HG03095 (cell line): Measurements from ENCODE around the gene ZBTB16.

Experiments used
- ATAC-seq: cut with Tn5 transposase; IDR thresholded peaks from one replicate; pipeline ENCODE4 v1.9.1; 2021; ENCODE audit warnings: moderate library complexity; ENCODE audit not compliant: unreplicated experiment

ZBTB16 gene

GRCh38 chr11:114230031-114230704, 170.7 kb downstream of the ZBTB16 start:
- no peak for ATAC-seq

GRCh38 chr11:114232400-114233059, 173.0 kb downstream of the ZBTB16 start:
- ATAC-seq = no peak

- no peak for ATAC-seq
These were observed 174.2 kb downstream of the ZBTB16 start for GRCh38 chr11:114233755-114234154.

- no peak for ATAC-seq
These were observed 177.3 kb downstream of the ZBTB16 start for GRCh38 chr11:114236829-114237228.

- no peak for ATAC-seq
These were observed 178.1 kb downstream of the ZBTB16 start for GRCh38 chr11:114237321-114238280.

DNA sequence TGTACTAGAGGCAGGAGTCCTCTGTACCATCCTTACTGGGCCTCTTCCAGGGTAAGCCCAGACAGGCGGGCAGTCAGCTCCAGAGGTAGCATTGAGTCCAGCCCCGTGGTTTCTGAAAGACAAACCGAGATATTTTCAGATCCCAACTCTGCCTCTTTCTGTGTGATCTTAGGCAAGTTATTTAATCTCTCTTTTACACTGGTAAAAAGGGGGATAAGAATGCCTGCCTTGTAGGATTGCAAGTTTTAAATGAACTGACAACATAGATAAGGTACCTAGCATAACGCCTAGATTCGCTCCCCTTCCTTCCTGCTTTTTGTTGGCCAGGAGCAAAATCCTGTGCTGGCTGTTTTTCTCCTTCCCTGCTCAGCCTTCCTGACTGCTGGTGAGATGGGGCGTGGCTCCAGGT, 180.2 kb downstream of the ZBTB16 start:
- no peak for ATAC-seq

DNA sequence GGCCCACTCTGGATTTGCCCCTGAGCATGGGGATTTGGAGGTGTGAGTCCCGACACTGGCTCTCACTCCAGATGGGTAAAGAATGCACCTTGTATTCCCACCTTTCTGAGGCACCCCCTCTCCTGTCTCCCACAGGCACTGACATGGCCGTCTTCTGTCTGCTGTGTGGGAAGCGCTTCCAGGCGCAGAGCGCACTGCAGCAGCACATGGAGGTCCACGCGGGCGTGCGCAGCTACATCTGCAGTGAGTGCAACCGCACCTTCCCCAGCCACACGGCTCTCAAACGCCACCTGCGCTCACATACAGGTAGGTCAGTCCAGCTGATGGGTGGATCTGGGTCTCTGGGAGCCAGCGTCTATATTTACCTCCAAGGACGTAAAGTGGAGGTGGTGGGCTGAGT, 182.5 kb downstream of the ZBTB16 start:
- ATAC-seq = no peak

GRCh38 chr11:114243461-114244372, 184.2 kb downstream of the ZBTB16 start:
- ATAC-seq = no peak

- no peak for ATAC-seq
These were observed 185.3 kb downstream of the ZBTB16 start for GRCh38 chr11:114244726-114245394.

DNA sequence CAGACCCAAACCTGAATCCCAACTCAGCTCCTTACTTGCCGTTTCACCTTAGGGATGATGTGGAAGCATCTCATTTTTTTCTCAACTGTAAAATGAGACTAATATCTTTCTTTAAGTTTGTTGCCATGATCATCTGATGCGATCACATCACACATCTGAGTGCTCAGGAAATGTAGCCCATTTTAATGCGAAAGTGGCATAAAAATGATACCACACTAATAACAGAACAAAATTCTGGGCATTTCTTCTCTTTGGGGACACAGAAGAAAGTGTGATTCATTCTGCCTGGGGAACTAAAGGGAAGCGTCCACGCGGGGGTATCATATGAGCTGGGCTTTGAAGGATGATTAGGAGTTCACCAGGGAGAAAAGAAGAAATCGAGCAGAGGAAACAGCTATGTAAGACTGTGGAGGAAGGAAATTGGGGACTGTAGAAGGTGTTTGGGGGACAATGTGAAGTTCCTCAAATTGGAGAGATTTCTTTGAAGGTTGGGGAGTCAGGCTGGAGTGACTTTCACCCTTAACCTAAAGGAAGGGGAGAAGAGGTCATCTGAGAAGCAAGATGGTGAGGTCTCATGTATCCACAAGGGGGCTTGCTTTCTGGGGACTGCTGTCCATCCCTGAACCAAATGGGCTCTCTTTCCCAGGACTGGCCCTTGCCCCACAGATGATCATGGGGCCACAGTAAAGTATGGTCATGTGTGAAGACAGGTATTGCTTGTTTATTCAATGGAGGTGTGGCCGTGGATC, 187.0 kb downstream of the ZBTB16 start:
- ATAC-seq = no peak

GRCh38 chr11:114247070-114247789, 187.7 kb downstream of the ZBTB16 start:
- ATAC-seq = no peak

- ATAC-seq = no peak
These were observed 190.7 kb downstream of the ZBTB16 start for GRCh38 chr11:114250180-114250579.

DNA sequence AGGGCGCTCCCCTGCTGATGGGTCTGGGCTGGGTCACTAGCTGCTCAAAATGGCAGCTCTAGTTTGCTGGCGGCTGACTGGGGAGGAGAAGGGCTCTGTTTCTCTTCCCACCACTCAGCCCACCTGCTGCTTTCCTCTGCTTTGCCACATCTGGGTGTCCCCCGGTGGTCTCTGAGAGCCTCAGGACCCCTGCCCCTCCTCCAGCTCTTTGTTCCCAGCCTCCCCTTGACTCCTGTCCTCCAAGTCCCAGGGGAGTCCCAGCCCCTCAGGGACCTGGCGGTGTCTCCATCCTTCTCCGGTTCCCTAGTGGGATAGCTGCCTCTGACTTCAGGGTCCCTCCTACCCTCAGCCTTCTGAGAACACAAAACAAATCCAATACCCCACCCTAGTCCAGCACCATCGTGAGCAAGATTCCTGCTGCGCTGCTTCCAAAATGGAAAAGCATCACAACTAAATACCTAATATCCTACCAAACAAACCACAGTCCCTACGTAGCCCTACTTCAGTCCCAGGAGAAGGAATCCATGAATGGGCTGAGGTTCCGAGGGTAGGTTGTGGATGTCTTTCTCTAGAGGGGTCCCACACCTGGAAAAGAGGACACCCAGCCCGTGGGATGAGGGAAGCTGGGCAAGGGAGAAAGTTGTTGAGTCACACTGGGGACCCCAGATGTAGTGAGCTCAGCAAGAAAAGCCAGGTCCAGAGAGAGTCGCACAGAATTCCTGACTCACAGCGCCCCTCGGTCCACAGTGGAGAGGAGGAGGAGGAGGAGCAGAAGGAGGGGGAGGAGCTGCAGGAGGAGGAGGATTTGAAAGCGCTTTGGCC, 191.7 kb downstream of the ZBTB16 start:
- ATAC-seq = no peak

DNA sequence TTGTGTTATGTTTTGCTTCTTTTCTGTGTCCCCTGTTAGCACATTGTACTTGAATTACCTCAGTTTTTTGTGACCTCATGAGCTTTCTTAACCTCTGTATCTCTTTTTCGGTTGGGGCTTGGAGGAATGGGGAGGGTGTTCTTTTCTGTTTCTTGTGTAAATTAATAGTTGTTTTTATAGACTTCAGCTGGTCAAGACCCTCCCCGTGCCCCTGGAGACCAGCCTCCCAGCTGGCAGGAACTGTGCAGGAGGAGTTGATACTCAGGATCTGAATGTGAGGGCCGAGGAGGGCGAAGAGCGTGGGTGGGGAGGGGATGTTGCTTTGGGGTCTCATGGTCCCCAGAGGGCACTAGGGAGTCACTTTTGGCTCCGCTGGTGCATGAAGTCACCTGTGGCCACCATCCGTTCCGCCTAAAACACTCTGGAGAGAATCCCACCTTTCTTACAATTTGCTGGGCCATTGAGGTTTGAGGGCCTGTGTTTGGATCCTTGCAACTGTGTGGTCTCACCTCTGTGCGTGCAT, 192.4 kb downstream of the ZBTB16 start:
- ATAC-seq = no peak

GRCh38 chr11:114252767-114253166, 193.3 kb downstream of the ZBTB16 start:
- no peak for ATAC-seq

DNA sequence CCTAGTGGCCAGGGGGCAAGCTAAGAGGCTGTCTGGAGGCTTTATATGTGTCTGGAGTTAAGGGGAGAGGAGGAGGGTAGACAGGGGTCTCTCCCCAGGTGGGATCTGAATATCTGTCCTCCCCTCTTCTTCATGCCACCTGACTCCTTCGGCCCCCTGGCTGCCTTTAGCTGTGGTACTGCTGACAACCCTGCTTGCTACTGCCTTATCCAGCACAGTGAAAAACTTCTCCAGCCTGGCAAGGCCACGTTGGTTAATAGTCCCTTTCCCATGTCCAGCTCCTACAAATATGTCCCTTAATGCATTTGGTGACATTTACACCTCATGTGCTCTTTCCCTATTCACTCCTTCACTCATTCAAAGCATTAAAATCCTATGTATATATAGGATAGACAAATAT, 194.3 kb downstream of the ZBTB16 start:
- ATAC-seq = no peak

GRCh38 chr11:114254571-114255146, 195.1 kb downstream of the ZBTB16 start:
- no peak for ATAC-seq
